GM19467 (cell line): Measurements from ENCODE around the gene ADAMTSL2.

Experiments
- ATAC-seq: cut with Tn5 transposase; IDR thresholded peaks from one replicate; pipeline ENCODE4 v1.9.1; 2021; ENCODE audit warnings: mild to moderate bottlenecking, moderate library complexity; ENCODE audit not compliant: unreplicated experiment

ADAMTSL2 gene

DNA sequence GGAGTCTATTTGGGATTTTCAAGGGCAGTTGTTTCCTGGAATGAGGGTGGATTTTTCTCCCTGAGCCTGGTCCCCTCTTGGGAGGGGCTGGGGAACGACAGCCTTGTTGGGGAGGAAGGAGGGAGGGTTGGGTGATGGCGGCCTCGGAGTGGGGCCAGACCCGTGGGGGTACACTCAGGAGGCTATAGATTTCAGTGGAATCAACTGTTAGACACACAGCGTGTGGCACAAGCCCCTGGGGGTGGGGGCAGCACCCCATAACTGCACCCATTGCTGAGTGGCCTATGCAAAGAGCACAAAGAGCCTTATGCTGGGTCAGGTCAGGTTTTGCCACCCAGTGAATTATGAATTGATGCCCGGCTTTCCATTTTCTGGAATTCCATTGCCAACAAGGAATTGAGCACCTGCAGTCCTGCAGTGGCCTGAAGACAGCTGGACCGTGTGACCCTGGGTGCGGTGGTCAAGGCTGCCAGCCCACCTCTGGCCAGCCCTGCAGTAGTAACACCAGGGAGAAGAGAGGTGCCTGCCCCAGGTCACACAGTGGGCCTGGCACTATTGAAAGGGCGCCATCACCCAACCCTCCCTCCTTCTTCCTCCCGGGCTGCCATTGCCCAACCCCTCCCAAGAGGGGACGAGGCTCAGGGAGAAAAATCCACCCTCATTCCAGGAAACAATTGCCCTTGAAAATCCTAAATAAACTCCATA, 18.1 kb upstream of the ADAMTSL2 start:
- no peak for ATAC-seq

DNA sequence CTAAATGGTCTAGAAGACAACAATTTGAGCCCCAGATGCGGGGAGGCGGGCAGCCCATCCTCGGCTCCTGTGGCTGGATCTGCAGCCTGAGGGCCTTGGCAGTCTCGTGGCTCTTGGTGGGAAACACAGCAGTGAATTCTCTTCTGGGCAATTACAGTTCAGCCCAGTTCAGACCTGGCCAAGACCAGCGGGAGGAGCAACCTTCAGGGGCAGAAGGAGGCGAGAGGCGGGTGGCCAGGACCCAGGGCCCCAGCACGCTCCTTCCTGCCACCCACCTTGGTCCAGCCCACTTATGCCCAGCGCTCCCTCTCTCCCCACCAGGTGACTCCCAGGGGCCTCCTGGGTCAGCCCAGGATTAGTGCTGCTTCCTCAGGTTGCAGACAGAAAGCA, 17.5 kb upstream of the ADAMTSL2 start:
- ATAC-seq: no peak

DNA sequence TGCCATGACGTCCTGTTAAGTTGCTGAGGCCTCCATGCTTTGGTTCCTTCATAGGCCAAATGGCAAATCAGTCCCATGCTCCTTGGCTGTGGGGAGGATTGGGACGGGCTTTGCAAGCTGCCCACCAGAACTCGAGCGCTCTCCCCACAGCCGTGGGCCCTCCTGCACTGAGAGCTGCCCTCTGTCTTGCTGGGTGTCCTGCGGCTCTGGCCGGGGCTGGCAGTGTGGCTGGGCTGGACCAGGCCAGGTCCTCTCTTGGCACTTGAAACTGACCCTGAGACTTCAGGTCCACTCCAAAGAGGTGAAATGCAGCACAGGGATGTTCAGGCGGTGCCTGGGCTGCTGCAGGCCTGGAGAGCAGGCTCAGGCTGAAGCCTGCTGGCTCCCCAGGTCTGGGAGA, 16.8 kb upstream of the ADAMTSL2 start:
- no peak for ATAC-seq

DNA sequence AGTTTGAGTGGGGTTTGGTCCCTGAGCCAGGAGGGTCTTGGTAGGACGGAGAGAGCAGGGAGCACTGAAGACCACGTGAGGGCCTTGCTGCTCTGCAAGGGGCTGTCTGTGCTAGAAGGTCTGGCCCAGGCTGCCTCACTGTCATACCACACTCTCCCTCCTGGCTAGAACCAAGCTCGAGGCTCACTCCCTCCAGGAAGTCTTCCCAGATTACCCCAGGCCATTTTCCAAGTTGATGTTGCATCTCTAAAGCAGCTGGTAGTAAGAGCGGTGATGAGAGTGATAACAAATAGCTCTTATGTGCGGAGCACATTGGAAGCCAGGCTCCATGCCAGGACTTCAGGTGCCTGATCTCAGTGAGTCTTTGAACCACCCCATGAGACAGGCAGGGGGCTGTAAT, 16.3 kb upstream of the ADAMTSL2 start:
- no peak for ATAC-seq

DNA sequence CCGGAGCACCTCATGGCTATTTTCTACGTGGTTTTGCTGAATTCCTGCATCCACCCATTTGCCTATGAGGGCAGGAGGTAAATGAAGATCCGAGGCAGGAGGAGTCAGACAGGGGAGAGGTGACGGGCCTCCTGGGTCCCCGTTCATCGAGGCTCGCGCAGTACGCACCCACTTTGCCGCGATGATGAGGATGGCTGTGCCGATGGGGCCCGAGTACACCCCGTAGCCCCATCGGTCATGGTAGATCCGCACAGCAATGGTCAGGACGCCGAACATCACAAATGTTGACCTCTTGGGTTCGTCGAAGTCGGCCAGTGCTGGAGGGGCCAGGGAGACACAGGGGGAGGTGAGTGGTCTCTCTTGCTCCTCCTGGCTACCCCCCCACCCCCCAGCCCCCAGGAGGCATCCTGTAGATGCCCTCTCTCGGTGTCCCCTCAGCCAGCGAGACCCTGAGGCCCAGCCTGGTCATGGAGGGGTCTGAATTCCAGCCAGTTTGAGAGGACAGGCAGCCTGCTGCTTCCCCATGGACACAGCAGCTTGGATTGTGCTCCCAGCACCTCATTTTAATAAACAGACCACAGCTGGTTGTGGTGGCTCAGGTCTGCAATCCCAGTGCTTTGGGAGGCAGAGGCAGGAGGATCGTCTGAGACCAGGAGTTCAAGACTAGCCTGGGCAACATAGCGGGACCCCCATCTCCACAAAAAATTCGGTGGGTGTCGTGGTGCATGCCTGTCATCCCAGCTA, 15.6 kb upstream of the ADAMTSL2 start:
- no peak for ATAC-seq

DNA sequence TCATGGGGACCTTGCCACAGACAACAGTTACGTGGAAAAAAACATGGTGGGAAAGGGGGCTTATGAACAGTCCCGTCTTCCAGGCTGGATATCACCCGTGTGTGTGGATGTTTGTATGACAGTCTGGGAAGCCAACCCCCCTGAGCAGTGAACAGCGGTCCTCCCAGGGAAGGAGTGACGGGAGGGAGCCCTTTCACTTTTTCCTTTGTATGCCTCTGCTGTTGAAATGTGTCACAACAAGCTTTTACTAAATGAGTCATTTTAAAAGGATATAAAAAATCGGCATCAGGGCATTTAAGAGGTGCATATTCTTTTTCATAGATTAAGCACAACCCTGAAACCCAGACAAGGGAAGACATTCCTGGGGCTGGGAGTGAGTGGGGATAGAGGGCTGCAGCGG, 14.8 kb upstream of the ADAMTSL2 start:
- ATAC-seq: no peak

DNA sequence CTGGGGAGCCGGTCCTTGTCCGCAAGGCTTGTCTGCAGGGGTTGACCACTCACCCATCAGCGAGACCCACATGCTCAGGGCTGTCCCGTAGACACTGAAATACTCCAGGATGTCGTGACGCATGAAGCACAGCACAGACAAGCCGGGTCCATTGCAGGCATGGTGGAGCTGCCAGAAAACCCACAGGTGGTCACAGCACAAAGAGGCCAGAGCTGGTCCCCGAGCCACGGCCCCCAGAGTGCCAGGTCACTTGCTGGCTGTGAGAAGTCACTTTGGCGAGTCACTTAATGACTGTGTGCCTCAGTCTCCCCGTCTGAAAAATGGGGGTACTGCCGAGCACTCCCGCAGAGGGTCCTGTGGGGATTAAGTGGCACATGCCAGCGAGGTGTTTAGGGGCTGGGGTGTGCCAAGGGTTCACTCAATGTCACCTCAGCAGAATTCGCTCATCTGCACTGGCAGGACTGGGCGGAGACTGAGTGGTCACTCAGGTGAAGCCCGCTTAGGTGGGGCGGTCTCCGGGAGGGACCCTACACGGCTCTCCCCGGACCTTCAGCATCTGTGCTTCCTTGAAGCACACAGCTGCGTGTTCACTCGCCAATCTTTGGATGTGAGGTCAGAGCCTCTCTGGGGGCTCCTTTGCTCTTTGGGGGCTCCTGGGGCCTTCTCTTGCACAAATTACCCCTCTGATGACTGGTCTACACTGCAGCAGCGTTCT, 14.2 kb upstream of the ADAMTSL2 start:
- no peak for ATAC-seq

DNA sequence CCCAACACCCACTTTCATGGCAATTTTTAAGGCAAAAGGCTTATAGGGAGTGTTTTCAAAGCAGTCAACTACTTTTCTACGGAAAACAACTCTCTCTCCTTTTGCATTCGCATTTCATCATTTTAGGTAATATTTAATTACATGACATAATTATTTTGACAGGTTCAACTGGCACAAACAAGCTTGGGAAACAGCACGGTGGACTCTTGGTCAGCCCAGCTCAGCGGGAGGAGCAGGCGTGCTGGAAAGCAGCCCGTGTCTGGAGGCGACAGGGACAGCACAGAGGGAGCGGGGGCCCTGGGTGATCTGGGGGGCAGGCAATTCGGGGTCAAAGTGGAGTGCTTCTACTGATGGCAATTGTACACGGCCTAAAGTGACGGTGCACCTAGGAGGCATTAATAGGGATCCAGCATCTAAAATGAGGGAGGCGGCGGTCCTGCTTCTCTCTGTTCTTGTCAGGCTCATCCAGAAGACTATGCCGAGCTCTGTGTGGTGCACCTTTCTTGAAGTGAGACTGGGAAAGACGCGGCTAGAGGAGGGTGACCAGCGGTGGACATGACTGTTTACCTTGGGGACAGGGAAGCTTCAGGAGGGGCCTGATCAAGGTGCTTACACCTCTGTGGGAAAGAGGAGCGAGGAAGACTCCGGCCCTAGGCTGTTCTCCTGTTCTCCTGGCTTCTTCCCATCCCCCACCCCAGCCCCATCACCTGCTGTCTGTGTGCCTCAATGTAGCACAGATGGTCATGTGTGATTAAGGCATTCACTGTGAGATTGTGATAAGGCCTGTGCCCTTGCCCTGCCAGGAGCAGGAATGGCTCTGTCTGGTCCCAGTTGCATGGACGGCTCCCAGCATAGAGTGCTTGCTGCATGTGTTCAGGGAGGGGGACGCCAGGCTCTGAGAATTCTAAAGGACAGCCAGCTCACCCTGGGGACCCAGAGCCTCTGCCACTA, 13.1 kb upstream of the ADAMTSL2 start:
- ATAC-seq: no peak

DNA sequence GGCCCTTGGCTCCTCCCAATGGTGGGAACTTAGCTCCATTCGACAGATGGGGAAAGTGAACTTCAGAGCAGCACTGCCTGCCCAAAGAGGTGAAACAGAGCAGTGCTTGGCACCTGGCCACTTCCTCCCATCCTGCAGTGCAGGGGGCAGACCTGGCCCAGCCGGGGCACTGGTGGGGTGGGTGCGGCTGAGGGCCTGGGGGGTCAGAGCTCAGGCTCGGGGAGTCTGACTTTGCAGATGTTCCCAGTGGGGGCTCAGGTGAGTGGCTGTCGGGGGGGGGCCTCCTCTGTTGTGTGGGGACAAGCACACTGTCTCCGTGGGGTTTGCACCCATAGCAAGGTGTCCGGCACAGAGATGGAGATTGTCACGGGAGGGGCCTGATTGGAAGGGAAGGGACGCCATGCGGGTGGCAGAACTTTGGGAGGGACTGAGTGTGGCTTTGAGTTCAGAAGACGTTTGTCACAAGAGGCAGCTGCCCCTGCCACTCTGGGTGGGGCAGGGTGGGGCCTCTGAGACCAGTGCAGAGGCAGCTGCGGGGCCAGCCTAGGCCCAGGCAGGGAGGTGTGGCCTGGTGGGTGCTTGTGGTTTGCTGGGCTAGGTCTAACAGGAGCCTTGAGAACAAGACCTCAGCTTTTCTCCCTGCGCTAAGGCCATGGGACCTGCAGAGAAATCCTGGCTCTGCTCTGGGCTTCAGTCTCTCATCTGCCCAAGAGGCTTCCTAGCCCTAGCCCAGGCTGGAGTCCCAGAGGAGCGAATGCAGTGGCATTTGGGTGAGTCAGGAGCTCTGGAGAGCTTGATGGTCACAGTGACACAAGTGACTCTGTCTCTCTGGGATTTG, 12.2 kb upstream of the ADAMTSL2 start:
- ATAC-seq: no peak

DNA sequence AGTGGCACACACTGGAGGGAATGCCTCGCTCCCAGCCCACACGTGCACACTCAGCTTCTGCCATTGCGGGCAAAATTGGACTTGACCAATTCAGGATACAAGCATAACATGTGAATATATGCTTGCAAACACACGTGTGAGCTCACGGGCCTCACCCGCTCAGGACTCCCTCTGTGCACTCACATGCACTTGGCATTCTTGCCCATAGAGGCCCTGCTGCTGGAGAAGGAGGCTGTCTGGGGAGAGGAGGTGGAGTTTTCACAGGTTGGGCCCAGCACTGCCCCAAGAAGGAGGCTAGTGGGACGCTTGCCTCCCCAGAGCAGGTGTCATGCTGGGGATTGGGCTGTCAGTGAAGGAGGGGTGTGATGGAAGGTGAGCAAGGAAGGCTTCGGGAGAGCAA, 11.4 kb upstream of the ADAMTSL2 start:
- ATAC-seq: no peak

DNA sequence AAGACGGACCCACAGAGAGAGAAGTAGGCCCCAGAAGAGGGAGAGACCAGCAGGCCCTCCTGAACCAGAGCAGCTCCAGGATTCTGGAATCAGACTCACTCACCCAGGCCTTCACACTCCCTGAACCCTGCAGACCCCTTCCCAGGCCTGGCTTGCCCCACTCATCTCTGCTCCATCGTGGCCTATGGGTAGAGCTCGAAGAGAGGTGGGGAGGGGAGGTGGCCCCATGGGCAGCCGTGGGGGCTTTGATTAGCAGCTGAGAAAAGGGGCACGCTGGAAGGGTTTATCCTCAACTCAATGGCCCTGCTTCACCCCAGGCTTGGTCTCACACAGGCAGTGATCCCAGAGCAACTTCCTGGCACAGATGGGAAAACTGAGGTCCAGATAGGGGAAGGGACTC, 10.4 kb upstream of the ADAMTSL2 start:
- ATAC-seq: no peak

DNA sequence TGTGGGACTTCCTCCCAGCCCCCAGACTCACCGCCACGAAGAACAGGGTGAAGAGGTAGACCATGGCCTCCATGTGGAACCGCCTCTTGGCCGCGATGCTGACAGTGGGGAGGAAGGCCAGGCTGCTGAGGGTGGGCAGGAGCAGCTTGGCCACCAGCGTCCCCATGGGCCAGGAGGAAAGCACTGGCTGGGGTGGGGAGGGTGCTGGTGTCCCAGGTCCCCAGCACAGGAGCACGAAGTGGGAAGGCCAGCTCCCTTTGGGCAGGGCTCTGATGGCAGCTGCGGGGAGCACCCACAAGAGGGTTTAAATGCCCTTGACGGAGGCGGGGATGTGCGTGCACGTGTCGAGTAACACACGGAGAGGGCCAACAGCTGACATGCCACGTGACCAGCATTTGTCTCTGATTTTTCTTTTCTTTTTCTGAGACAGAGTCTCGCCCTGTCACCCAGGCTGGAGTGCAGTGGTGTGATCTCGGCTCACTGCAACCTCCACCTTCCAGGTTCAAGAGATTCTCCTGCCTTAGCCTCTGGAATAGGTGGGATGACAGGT, 9.8 kb upstream of the ADAMTSL2 start, which contains the start of gene MYMK:
MYMK (minus strand) TSS at position 281 of the 550 bp plus-strand sequence; CDS start at position 166, 115 bp downstream.
- ATAC-seq: no peak

DNA sequence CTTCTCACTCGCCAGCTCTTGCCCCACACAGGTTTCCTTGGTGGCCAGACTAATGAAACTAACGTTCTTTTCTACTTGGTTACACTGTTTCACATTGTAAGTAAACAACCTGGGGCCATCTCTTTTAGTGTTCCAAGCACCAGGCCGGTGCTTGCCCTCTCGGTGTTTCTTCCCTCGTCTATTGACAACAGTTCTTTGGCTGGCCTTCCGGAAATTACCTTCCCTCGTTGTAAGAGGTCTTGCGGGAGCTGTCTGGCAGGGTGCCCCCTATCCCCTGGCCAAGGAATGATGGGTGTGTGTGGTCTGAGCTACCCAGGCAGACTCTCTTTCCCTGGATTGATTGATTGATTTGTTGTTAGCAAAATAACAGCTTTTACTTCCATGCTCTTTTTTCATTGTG, 8.8 kb upstream of the ADAMTSL2 start:
- ATAC-seq: no peak

DNA sequence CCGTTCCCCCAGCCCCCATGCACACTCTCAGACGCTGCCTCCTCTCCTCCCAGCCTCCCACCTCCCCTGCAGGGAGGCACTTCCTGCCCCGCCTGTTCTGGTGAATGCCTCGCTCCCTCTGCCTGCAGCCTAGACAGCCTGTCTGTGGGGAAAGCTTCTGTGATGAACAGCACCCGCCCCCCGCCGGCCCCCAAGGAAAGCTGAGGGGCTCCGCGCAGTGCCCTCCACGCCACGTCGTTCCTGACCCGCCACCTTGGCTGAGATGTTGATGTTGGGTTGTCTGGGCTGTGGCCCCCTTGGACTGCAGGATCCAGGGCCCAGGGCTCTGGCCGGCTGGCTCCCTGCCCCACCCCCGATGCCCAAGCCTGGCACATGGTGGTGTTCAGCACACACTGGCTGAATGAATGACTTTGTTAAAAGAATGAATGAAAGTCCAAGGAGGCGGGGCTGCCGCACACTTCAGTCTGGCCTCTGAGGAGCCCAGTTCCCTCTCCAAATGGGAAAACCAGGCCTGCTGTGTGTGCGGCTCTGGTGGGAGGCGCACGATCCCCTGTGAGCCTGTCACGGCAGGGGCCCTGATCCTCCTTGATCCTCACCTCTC, 7.7 kb upstream of the ADAMTSL2 start:
- no peak for ATAC-seq

DNA sequence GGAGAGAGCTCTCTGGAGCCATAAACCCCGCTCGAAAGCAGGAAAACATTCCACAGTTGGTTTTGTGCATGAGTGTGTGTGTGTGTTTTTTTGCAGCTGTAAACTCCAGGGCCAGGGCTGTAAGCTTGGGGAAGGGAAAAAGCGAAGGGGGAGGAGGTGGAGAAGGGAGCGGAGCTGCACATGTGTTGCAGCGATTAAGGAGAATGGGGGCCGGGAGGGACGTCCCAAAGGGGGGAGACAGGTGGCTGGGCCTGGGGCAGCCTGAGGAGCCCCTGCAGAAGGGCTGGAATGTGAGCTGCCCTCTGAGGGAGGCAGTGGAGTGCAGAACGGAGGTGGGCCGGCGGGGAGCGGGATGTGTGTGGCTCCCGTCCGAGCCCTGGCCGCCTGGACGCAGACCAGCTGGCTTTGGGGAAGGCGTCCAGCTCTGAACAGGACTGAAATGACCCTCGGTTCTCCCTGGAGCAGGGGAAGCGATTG, 7.0 kb upstream of the ADAMTSL2 start:
- ATAC-seq: no peak

DNA sequence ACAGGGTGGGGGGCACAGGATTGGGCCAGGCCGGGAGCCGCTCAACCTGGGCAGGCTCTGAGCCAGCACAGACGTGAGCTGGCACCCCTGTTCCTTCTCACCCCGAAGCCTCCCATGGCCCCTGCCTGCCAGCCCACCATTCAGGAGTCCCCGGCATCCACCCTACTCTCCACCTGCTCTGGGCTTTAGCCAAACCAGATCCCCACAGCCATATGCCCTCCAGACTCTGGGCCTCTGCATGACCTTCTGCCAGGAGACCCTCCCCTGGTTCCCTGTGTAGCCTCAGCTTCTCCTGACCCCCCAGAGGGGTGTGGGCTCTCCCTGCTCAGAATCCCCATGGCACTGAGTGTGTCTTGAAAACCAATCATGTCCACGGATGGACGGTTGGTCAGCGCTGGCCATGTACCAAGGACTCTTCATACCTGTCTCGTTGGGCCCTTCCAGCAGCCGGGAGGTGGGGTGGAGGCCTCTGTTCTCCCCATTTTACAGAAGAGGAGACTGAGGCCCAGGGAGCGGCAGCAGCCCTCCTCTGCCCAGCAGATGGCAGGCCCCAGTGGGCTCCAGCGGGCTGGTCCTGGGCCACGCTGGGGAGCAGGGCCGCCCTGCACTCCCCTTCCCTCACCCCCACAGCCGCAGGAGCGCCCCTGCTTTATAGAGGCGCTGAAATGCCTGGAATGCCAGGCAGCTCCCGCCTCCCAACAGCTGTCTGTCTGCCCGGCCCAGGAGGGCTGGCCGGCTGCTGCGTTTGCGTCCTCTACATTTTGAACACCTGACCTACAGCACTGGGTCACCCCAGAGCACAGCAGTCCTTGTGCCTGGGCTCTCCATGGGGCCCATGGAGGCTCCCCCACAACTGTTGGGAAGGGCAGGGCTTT, 6.3 kb upstream of the ADAMTSL2 start:
- no peak for ATAC-seq

DNA sequence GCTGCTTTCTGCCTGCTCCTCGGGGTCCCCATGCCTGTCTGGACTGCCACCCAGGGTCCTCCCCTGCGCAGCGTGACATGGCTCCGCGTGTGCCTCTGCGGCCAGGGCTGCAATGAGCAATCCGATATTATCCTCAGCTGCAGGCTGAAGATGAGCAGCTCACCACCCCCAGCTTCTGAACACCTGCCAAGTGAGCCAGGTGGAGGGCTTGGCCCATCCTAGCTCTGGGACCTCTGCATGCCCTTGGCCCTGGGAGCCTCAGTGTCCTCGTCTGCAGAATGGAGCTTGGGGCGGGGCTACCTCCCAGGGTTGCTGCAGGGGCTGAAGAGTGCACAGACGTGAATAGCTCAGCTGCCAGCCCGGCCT, 5.6 kb upstream of the ADAMTSL2 start:
- ATAC-seq: no peak

DNA sequence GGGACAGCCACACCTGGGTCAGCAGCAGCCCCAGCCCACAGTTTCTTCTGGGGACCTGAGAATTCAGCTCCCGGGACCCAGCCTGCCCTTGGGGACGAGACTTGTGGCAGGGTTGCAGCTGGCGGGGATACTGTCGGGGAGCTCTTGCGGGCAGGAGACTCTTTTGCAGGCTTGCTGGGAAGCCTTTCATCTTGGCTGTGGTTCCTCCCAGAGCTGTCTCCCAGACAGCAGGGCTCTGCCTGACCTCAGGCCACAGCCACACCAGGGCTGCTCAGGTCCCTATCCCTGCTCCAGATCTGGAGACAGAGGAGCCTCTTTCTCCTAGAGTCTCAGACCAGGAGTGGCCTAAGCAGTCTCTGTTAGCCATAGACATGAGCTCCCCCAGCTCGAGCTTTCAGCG, 5.0 kb upstream of the ADAMTSL2 start:
- no peak for ATAC-seq
